B cell (primary cell): ENCODE measurements around the gene RNF32. TPM values are rescaled to one million over a fixed set of nuclear protein-coding genes. Genes with fewer than 3 reads are reported as not detected.

ENCODE experiments used
- ATAC-seq: fragments of 200-7000 bp; cut with Tn5 transposase; one replicate; pipeline ENCODE4 v1.10.0; 2021; ENCODE audit warnings: low read depth, mild to moderate bottlenecking, moderate number of reproducible peaks, moderate library complexity
- CTCF ChIA-PET: fragments of 350-600 bp; sonication (Branson Sonifier 250); formaldehyde crosslinking; loops from one replicate; lab custom pipeline; 2021; ENCODE audit warnings: antibody characterized with exemption, inconsistent platforms; lab: Charles Lee
- POLR2A ChIA-PET: fragments of 350-600 bp; sonication (Branson Sonifier 250); formaldehyde crosslinking; loops from one replicate; lab custom pipeline; 2021; ENCODE audit warnings: antibody characterized with exemption; lab: Charles Lee
- DNase-seq: peaks from one replicate; pipeline ENCODE4 v3.0.0; 2013
- H2AFZ ChIP-seq: 2 replicates; pipeline ENCODE4 v1.6.1; 2012; ENCODE audit warnings: mild to moderate bottlenecking, low read depth, low read length; ENCODE audit not compliant: insufficient read depth, poor library complexity, severe bottlenecking
- H3K27ac ChIP-seq, 2 donors: 1 replicate in 1 of 2; 2 replicates in 1 of 2; pipeline ENCODE4 v1.5.1; 2012 to 2013; ENCODE audit warnings: low read length in 2 of 2, mild to moderate bottlenecking in 2 of 2, moderate library complexity in 1 of 2
- H3K27me3 ChIP-seq, 4 experiments: fragments of 200-600 bp in 1 of 4; sonication (generic) in 1 of 4; replicated peaks in 1 of 4; 1 replicate in 2 of 4; 2 replicates in 2 of 4; pipeline versions ENCODE4 v1.6.1 to v1.7.0; 2013 to 2016; ENCODE audit warnings: low read length in 3 of 4, mild to moderate bottlenecking in 2 of 4, mixed read lengths in 1 of 4, moderate library complexity in 1 of 4; ENCODE audit not compliant: insufficient read depth in 4 of 4, control insufficient read depth in 3 of 4; ENCODE audit errors: control extremely low read depth in 1 of 4
- H3K36me3 ChIP-seq, 2 experiments: replicated peaks in 1 of 2; 1 replicate in 1 of 2; 2 replicates in 1 of 2; pipeline versions ENCODE4 v1.6.1 to v1.7.1; 2013; ENCODE audit warnings: low read length in 1 of 2; ENCODE audit not compliant: insufficient read depth in 2 of 2, control insufficient read depth in 1 of 2; ENCODE audit errors: control extremely low read depth in 1 of 2, extremely low read depth in 1 of 2
- H3K4me1 ChIP-seq, 2 donors: fragments of 200-600 bp in 1 of 2; sonication (generic) in 1 of 2; 1 replicate in 1 of 2; 2 replicates in 1 of 2; pipeline versions ENCODE4 v1.5.1 to v1.6.1; 2013 to 2017; ENCODE audit warnings: low read length in 2 of 2; ENCODE audit not compliant: control insufficient read depth in 2 of 2, insufficient read depth in 2 of 2
- H3K4me2 ChIP-seq: replicated peaks from 2 replicates; pipeline ENCODE3; 2012; ENCODE audit warnings: mild to moderate bottlenecking, low read depth, low read length; ENCODE audit not compliant: poor library complexity, severe bottlenecking
- H3K4me3 ChIP-seq, 5 experiments: fragments of 200-600 bp in 1 of 5; sonication (generic) in 1 of 5; 1 replicate in 3 of 5; 2 replicates in 2 of 5; pipeline versions ENCODE4 v1.5.1 to v1.7.0; 2011 to 2016; ENCODE audit warnings: low read length in 4 of 5, mild to moderate bottlenecking in 4 of 5, low read depth in 2 of 5, control low read depth in 1 of 5, moderate library complexity in 1 of 5; ENCODE audit not compliant: insufficient read depth in 1 of 5; ENCODE audit errors: control extremely low read depth in 1 of 5, extremely low read depth in 1 of 5
- H3K79me2 ChIP-seq: fragments of 200-600 bp; sonication (generic); one replicate; pipeline ENCODE4 v1.6.0; 2016; ENCODE audit warnings: low read length; ENCODE audit not compliant: control insufficient read depth, insufficient read depth
- H3K9ac ChIP-seq: fragments of 200-600 bp; sonication (generic); 2 replicates; pipeline ENCODE4 v1.6.1; 2017; ENCODE audit warnings: mild to moderate bottlenecking, low read length, moderate library complexity
- H3K9me3 ChIP-seq, 3 donors: one replicate each; pipeline versions ENCODE4 v1.6.1 to v1.7.1; 2013; ENCODE audit warnings: low read length in 2 of 3; ENCODE audit not compliant: control insufficient read depth in 2 of 3, insufficient read depth in 1 of 3; ENCODE audit errors: control extremely low read depth in 1 of 3
- H4K20me1 ChIP-seq: 2 replicates; pipeline ENCODE4 v1.6.0; 2012; ENCODE audit warnings: mild to moderate bottlenecking, low read length; ENCODE audit not compliant: insufficient read depth, control insufficient read depth, poor library complexity, severe bottlenecking
- H3K27ac Mint-ChIP-seq: one replicate; pipeline ENCODE4 v1.8.0; 2021; ENCODE audit warnings: mixed read lengths
- H3K27me3 Mint-ChIP-seq: one replicate; pipeline ENCODE4 v1.8.0; 2021; ENCODE audit warnings: mixed read lengths
- H3K4me1 Mint-ChIP-seq: one replicate; pipeline ENCODE4 v1.8.0; 2021; ENCODE audit warnings: mixed read lengths
- H3K4me3 Mint-ChIP-seq: one replicate; pipeline ENCODE4 v1.8.0; 2021; ENCODE audit warnings: mixed read lengths
- H3K9me3 Mint-ChIP-seq: one replicate; pipeline ENCODE4 v1.8.0; 2022; ENCODE audit warnings: mixed read lengths; ENCODE audit not compliant: insufficient read depth
- EZH2 ChIP-seq: IDR thresholded peaks from 2 replicates; pipeline ENCODE4 v1.6.1; 2012; ENCODE audit warnings: borderline replicate concordance, low read depth, mild to moderate bottlenecking, moderate library complexity, low read length; ENCODE audit not compliant: insufficient read depth, poor library complexity, severe bottlenecking
- intact Hi-C: fragments of 100-400 bp; cut with micrococcal nuclease; formaldehyde crosslinking; loops from one replicate; pipeline ENCODE4 v1.10.0; 2022
- polyA plus RNA-seq: library from polyadenylated mRNA; depleted of rRNA; stranded (reverse); fragments of >200 nt; gene quantifications from 2 replicates; pipeline ENCODE4 v1.2.3, GENCODE V29; 2012
- total RNA-seq, 2 donors: library from RNA; stranded (reverse); fragments of 120-200 nt in 1 of 2; gene quantifications; 1 replicate in 1 of 2; 2 replicates in 1 of 2; pipeline versions ENCODE4 v1.2.3 to v1.2.4, GENCODE V29; 2013 to 2022
- TF ChIP-seq, protein P1 (sequence below): fragments of 200-600 bp; IDR thresholded peaks from one replicate; pipeline ENCODE4 v1.8.0; 2022; ENCODE audit warnings: antibody characterized with exemption, mild to moderate bottlenecking

The RNF32 gene
- total and polyA plus RNA-seq, 2 donors (not counting 1 experiment from before 2014, with no cell fraction given): 1.6 to 2.3 TPM

DNA sequence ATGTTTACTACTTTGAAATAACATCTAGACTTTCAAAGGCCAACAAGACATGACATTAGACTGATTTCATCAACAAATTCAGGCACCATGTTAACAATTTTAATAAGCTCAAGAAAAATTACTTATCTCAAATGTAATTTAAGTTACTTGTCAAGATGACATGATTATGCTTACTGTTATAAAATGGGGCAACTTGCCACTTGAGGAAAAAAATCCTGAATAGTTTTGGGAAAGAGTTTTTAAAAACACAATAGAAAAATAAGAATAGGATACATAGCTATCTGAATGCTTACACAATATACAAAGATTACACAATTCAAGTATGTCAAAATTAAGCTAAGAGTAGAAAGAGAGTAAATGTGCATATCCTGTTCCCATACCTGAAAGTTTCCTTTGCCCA, 85.4 kb downstream of the RNF32 start:
- H3K9ac ChIP-seq: no peak overlapping the region
- Mint-ChIP-seq H3K27me3 (no peaks in the 10 kb centered on the region), H3K9me3 (no peaks in the 10 kb centered on the region), H3K27ac (no peak overlapping the region), H3K4me3 (no peak overlapping the region), H3K4me1 (no peaks in the 10 kb centered on the region)
- H3K27me3 ChIP-seq: no peaks in the 10 kb centered on the region
- POLR2A ChIA-PET: no interaction called here
- H3K9me3 ChIP-seq: no peaks in the 10 kb centered on the region
- no peaks in the 10 kb centered on the region for H3K4me1 ChIP-seq
- DNase-seq (no peak), ATAC-seq (no peak)
- H4K20me1 ChIP-seq: no peaks in the 10 kb centered on the region
- H3K4me2 ChIP-seq: no peak overlapping the region
- no peak overlapping the region for H3K27ac ChIP-seq
- H3K79me2 ChIP-seq: no peaks in the 10 kb centered on the region
- CTCF ChIA-PET: no interaction called here
- TF ChIP-seq EZH2: no peak
- TF ChIP-seq, protein P1, sequence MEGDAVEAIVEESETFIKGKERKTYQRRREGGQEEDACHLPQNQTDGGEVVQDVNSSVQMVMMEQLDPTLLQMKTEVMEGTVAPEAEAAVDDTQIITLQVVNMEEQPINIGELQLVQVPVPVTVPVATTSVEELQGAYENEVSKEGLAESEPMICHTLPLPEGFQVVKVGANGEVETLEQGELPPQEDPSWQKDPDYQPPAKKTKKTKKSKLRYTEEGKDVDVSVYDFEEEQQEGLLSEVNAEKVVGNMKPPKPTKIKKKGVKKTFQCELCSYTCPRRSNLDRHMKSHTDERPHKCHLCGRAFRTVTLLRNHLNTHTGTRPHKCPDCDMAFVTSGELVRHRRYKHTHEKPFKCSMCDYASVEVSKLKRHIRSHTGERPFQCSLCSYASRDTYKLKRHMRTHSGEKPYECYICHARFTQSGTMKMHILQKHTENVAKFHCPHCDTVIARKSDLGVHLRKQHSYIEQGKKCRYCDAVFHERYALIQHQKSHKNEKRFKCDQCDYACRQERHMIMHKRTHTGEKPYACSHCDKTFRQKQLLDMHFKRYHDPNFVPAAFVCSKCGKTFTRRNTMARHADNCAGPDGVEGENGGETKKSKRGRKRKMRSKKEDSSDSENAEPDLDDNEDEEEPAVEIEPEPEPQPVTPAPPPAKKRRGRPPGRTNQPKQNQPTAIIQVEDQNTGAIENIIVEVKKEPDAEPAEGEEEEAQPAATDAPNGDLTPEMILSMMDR: no peak
- peaks cover 9 to 15% of the 10 kb centered on the region in 2 experiments for H3K36me3 ChIP-seq
- H3K4me3 ChIP-seq: no peak overlapping the region
- intact Hi-C loops: no loop called here
- H2AFZ ChIP-seq: no peak overlapping the region
